Nephron (organoid): ENCODE measurements around the gene RFFL.

Experiments
- H3K27ac Mint-ChIP-seq, 3 experiments: 2 replicates each; pipeline ENCODE4 v1.8.0; 2020; ENCODE audit warnings: mixed read lengths in 3 of 3, mild to moderate bottlenecking in 2 of 3, moderate library complexity in 1 of 3
- H3K27me3 Mint-ChIP-seq: 2 replicates; pipeline ENCODE4 v1.8.0; 2021; ENCODE audit warnings: low read depth, mild to moderate bottlenecking, moderate library complexity, mixed read lengths
- H3K36me3 Mint-ChIP-seq: 2 replicates; pipeline ENCODE4 v1.8.0; 2020; ENCODE audit warnings: low read depth, mixed read lengths
- H3K4me1 Mint-ChIP-seq: 2 replicates; pipeline ENCODE4 v1.8.0; 2020; ENCODE audit warnings: mixed read lengths
- H3K4me3 Mint-ChIP-seq, 3 experiments: 2 replicates each; pipeline ENCODE4 v1.8.0; 2020; ENCODE audit warnings: mild to moderate bottlenecking in 3 of 3, mixed read lengths in 3 of 3, moderate library complexity in 2 of 3
- H3K9me3 Mint-ChIP-seq: 2 replicates; pipeline ENCODE4 v1.8.0; 2020; ENCODE audit warnings: mixed read lengths
- CTCF ChIP-seq, 3 experiments: fragments of 200-600 bp; sonication (generic); IDR thresholded peaks; one replicate each; pipeline ENCODE4 v1.5.0; 2021; ENCODE audit warnings: antibody characterized with exemption in 3 of 3; ENCODE audit not compliant: unreplicated experiment in 3 of 3

Gene RFFL

GRCh38 chr17:34990921-34991365 is 72.6 kb downstream of the RFFL start:
- no peaks in the 10 kb centered on the region for H3K27me3 Mint-ChIP-seq
- TF ChIP-seq CTCF (IDR thresholded peaks at IDR 0.05; ENCODE audit: unreplicated experiment in 3 of 3) = no peak
- no peak overlapping the region for H3K27ac Mint-ChIP-seq
- H3K36me3 Mint-ChIP-seq = peaks cover 85% of the 10 kb centered on the region
- H3K9me3 Mint-ChIP-seq = no peaks in the 10 kb centered on the region
- no peaks in the 10 kb centered on the region for H3K4me1 Mint-ChIP-seq
- H3K4me3 Mint-ChIP-seq = no peak overlapping the region

GRCh38 chr17:34989473-34989872 is 74.0 kb downstream of the RFFL start:
- Mint-ChIP-seq H3K27me3 (no peaks in the 10 kb centered on the region), H3K4me1 (no peaks in the 10 kb centered on the region)
- TF ChIP-seq CTCF (IDR thresholded peaks at IDR 0.05; ENCODE audit: unreplicated experiment in 3 of 3) = no peak

GRCh38 chr17:34988644-34989043 is 74.9 kb downstream of the RFFL start:
- no peaks in the 10 kb centered on the region for H3K9me3 Mint-ChIP-seq
- peaks cover 8% of the 10 kb centered on the region for H3K4me1 Mint-ChIP-seq
- no peak overlapping the region for H3K27ac Mint-ChIP-seq
- H3K4me3 Mint-ChIP-seq = no peak overlapping the region
- peaks cover 80% of the 10 kb centered on the region for H3K36me3 Mint-ChIP-seq
- TF ChIP-seq CTCF (IDR thresholded peaks at IDR 0.05; ENCODE audit: unreplicated experiment in 3 of 3) = no peak
- no peaks in the 10 kb centered on the region for H3K27me3 Mint-ChIP-seq

More at GRCh38 chr17:34989473-34989872, 74.0 kb downstream of the RFFL start:
- H3K36me3 Mint-ChIP-seq = peaks cover 85% of the 10 kb centered on the region
- H3K4me3 Mint-ChIP-seq = no peak overlapping the region
- H3K9me3 Mint-ChIP-seq = no peaks in the 10 kb centered on the region
- H3K27ac Mint-ChIP-seq = no peak overlapping the region

- H3K27ac Mint-ChIP-seq = no peak overlapping the region
- H3K9me3 Mint-ChIP-seq = no peaks in the 10 kb centered on the region
- TF ChIP-seq CTCF (IDR thresholded peaks at IDR 0.05; ENCODE audit: unreplicated experiment in 3 of 3) = no peak
- no peak overlapping the region for H3K4me3 Mint-ChIP-seq
- H3K27me3 Mint-ChIP-seq = no peaks in the 10 kb centered on the region
- peaks cover 17% of the 10 kb centered on the region for H3K4me1 Mint-ChIP-seq
- H3K36me3 Mint-ChIP-seq = peaks cover 74% of the 10 kb centered on the region
Observed at GRCh38 chr17:34987232-34987631, 76.3 kb downstream of the RFFL start.

- H3K4me3 Mint-ChIP-seq = peak overlapping the region; percentile 89 to 96 (median 91)
- no peaks in the 10 kb centered on the region for H3K27me3 Mint-ChIP-seq
- TF ChIP-seq CTCF (IDR thresholded peaks at IDR 0.05; ENCODE audit: unreplicated experiment in 3 of 3) = no peak
- H3K36me3 Mint-ChIP-seq = peaks cover 28% of the 10 kb centered on the region
- H3K4me1 Mint-ChIP-seq = peaks cover 40% of the 10 kb centered on the region
- peak overlapping the region; percentile 98 to 99 (median 99) for H3K27ac Mint-ChIP-seq
- no peaks in the 10 kb centered on the region for H3K9me3 Mint-ChIP-seq
Observed at GRCh38 chr17:34981538-34982241, 81.8 kb downstream of the RFFL start.
